ENCODE measurements around the gene PRKG1.
"Not testable (repeated sequence)": the region's sequence is repeated elsewhere in the genome, so short reads cannot be mapped to it uniquely, and the experiment has no call there.

The PRKG1 gene

GRCh38 chr10:51117053-51117660, 42.9 kb downstream of the PRKG1 start:
- no peak for DNase-seq (ENCODE audit: low read depth in 2 of 2)

- DNase-seq (ENCODE audit: low read depth in 2 of 2) = no peak
Measured at GRCh38 chr10:51117794-51118193, 43.5 kb downstream of the PRKG1 start.

GRCh38 chr10:51119441-51119840, 45.2 kb downstream of the PRKG1 start:
- no peak for DNase-seq (ENCODE audit: low read depth in 2 of 2)

- no peak for DNase-seq (ENCODE audit: low read depth in 2 of 2)
Measured at GRCh38 chr10:51121861-51122260, 47.6 kb downstream of the PRKG1 start.

GRCh38 chr10:51124852-51125251, 50.6 kb downstream of the PRKG1 start:
- DNase-seq (ENCODE audit: low read depth in 2 of 2) = no peak

GRCh38 chr10:51125518-51125917, 51.2 kb downstream of the PRKG1 start:
- DNase-seq (ENCODE audit: low read depth in 2 of 2) = no peak

GRCh38 chr10:51129946-51130544, 55.8 kb downstream of the PRKG1 start:
- DNase-seq (ENCODE audit: low read depth in 2 of 2) = no peak

- DNase-seq (ENCODE audit: low read depth in 2 of 2) = no peak
Measured at GRCh38 chr10:51137756-51138529, 63.7 kb downstream of the PRKG1 start.

GRCh38 chr10:51139176-51139575, 64.9 kb downstream of the PRKG1 start:
- no peak for DNase-seq (ENCODE audit: low read depth in 2 of 2)

- no peak for DNase-seq (ENCODE audit: low read depth in 2 of 2)
Measured at GRCh38 chr10:51141010-51141409, 66.7 kb downstream of the PRKG1 start.

- DNase-seq (ENCODE audit: low read depth in 2 of 2) = no peak
Measured at GRCh38 chr10:51144161-51144781, 70.0 kb downstream of the PRKG1 start.

- no peak for DNase-seq (ENCODE audit: low read depth in 2 of 2)
Measured at GRCh38 chr10:51145375-51145774, 71.1 kb downstream of the PRKG1 start.

GRCh38 chr10:51147644-51148399, 73.5 kb downstream of the PRKG1 start:
- no peak for DNase-seq (ENCODE audit: low read depth in 2 of 2)

- no peak for DNase-seq (ENCODE audit: low read depth in 2 of 2)
Measured at GRCh38 chr10:51156926-51157325, 82.6 kb downstream of the PRKG1 start.

GRCh38 chr10:51158832-51159231, 84.5 kb downstream of the PRKG1 start:
- no peak for DNase-seq (ENCODE audit: low read depth in 2 of 2)

GRCh38 chr10:51159841-51160240, 85.6 kb downstream of the PRKG1 start:
- no peak for DNase-seq (ENCODE audit: low read depth in 2 of 2)

- DNase-seq (ENCODE audit: low read depth in 2 of 2) = no peak
Measured at GRCh38 chr10:51162002-51162401, 87.7 kb downstream of the PRKG1 start.

GRCh38 chr10:51163380-51164049, 89.2 kb downstream of the PRKG1 start:
- not testable (repeated sequence) for DNase-seq (ENCODE audit: low read depth in 2 of 2)

- no peak for DNase-seq (ENCODE audit: low read depth in 2 of 2)
Measured at GRCh38 chr10:51168086-51168815, 94.0 kb downstream of the PRKG1 start.

GRCh38 chr10:51169111-51169510, 94.8 kb downstream of the PRKG1 start:
- no peak for DNase-seq (ENCODE audit: low read depth in 2 of 2)
